Fibroblast of mammary gland (primary cell): ENCODE data around the gene MAP3K7.

Experiments used
- DNase-seq: peaks from one replicate; pipeline ENCODE4 v3.0.0-alpha.2; 2010; ENCODE audit warnings: low read depth
- H3K4me3 ChIP-seq: 2 replicates; pipeline ENCODE4 v1.5.1; 2011; ENCODE audit warnings: low read depth, mild to moderate bottlenecking, low read length, moderate library complexity; ENCODE audit not compliant: control insufficient read depth
- CTCF ChIP-seq: conservative IDR thresholded peaks from 2 replicates; pipeline ENCODE4 v1.5.1; 2011; ENCODE audit warnings: low read depth, low read length, inconsistent platforms; ENCODE audit not compliant: control insufficient read depth, insufficient read depth

The MAP3K7 gene

GRCh38 chr6:90610751-90611542 is 24.1 kb upstream of the MAP3K7 start:
- peak overlapping the region; percentile 41 for H3K4me3 ChIP-seq
- no peak for DNase-seq
- no peak for TF ChIP-seq CTCF

GRCh38 chr6:90610301-90610750 is 23.5 kb upstream of the MAP3K7 start:
- TF ChIP-seq CTCF: no peak
- no peak for DNase-seq
- peak overlapping the region; percentile 41 for H3K4me3 ChIP-seq

DNA sequence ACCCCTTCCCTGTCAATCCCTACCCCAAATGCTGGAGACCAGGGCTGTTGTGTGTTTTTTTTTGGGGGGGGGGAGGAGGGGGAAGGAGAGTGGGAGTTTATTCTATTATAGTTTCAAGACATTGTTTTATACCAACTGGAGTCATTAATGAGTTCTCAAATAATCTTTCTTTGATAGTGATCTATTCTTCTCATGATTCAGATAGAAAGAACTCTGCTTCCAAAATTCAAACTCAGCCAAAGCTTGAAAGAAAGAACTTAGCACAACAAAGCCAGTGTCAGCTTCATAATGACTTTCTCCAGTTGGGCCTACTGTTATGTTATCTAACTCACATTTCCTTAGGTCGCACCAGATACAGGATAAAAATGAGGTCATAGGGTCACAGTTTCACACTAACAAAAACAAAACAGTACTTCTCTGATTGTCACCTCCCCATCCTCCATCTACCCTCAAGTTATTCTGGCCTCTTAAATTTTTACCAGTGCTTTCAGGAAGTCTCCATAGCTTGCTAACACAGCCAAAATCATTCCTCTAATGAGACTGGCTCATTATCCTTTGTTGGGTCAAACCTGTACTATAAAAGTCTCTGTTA is 19.0 kb upstream of the MAP3K7 start:
- no peak overlapping the region for H3K4me3 ChIP-seq
- TF ChIP-seq CTCF: no peak
- DNase-seq: no peak

GRCh38 chr6:90604546-90604945 is 17.7 kb upstream of the MAP3K7 start:
- TF ChIP-seq CTCF: no peak
- H3K4me3 ChIP-seq: no peak overlapping the region
- DNase-seq: no peak

DNA sequence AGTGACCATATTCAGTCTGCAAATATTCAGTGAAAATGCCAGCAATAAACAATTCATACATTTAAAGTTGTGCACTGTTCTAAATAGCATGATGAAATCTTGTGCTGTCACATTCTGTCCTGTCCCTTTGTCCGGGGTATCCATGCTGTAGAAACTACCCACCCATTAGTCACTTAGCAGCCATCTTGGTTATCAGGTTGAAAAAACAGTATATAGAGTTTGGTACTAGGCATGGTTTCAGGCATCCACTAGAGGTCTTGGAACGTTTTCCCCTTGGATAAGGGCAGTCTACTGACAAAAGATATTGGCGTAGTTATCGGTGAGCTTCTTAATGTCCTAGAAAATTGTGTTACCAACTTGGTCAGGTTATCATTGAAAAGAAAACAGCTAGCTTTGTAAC is 12.3 kb upstream of the MAP3K7 start:
- no peak for DNase-seq
- no peak for TF ChIP-seq CTCF
- no peak overlapping the region for H3K4me3 ChIP-seq

DNA sequence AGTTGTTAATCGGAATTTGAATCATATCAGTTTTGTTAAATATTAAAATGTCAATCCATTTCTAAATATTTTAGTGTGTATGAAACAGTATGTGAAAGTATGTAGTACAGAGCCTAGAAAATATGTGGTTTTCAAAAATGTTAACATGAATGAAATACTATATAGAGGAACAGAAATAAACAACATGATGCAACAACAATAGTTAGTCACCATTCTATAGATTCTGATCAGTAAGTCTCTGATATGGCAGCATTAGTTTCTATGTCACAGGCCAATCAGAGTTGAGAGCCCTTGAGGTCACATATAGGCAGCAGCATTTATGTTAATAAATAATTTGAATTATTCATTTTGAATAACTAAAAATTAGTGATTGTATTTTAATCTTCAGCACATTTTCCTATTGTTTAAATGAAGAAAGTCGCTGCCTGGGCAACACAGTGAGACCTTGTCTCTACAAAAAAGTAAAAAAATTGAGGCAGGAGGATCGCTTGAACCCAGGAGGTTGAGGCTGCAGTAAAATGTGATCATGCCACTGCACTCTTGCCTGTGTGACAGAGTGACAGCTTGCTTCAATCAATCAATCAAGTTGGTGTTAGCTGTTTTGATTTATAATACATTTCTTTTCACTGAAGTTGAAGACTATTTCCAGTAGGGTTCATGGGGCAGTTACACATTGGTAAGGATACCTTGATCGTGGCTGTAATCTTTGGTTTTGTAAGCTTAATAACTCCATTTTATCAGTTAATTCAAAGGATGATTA is 11.5 kb upstream of the MAP3K7 start:
- no peak overlapping the region for H3K4me3 ChIP-seq
- no peak for DNase-seq
- TF ChIP-seq CTCF: no peak
